Measurements from ENCODE around the gene ENGASE.
A peak's percentile ranks its signal among the peaks of the same experiment; 100 is the strongest.

ENGASE gene

GRCh38 chr17:79129523-79129922, 54.9 kb downstream of the ENGASE start:
- FAIRE-seq (no peak), DNase-seq (ENCODE audit: insufficient read length, low spot score) (no peak)
- TF ChIP-seq CTCF (IDR thresholded peaks at IDR 0.05; ENCODE audit: insufficient read depth, missing control alignments): no peak

GRCh38 chr17:79130536-79131273, 56.1 kb downstream of the ENGASE start:
- TF ChIP-seq CTCF (IDR thresholded peaks at IDR 0.05; ENCODE audit: insufficient read depth, missing control alignments): no peak
- no peak for DNase-seq (ENCODE audit: insufficient read length, low spot score)
- FAIRE-seq: no peak

GRCh38 chr17:79131274-79131635, 56.6 kb downstream of the ENGASE start:
- no peak for DNase-seq (ENCODE audit: insufficient read length, low spot score)
- no peak for TF ChIP-seq CTCF (IDR thresholded peaks at IDR 0.05; ENCODE audit: insufficient read depth, missing control alignments)
- FAIRE-seq: no peak

- TF ChIP-seq CTCF (IDR thresholded peaks at IDR 0.05; ENCODE audit: insufficient read depth, missing control alignments): no peak
- FAIRE-seq (no peak), DNase-seq (ENCODE audit: insufficient read length, low spot score) (peak; percentile 96)
Observed at GRCh38 chr17:79131701-79132100, 57.1 kb downstream of the ENGASE start.

- FAIRE-seq: no peak
- DNase-seq (ENCODE audit: insufficient read length, low spot score): peak; percentile 86
- no peak for TF ChIP-seq CTCF (IDR thresholded peaks at IDR 0.05; ENCODE audit: insufficient read depth, missing control alignments)
Observed at GRCh38 chr17:79132271-79133064, 57.8 kb downstream of the ENGASE start.

- DNase-seq (ENCODE audit: insufficient read length, low spot score) (no peak), FAIRE-seq (no peak)
- TF ChIP-seq CTCF (IDR thresholded peaks at IDR 0.05; ENCODE audit: insufficient read depth, missing control alignments): no peak
Observed at GRCh38 chr17:79133214-79133613, 58.6 kb downstream of the ENGASE start.

GRCh38 chr17:79133985-79134384, 59.4 kb downstream of the ENGASE start:
- DNase-seq (ENCODE audit: insufficient read length, low spot score) (no peak), FAIRE-seq (no peak)
- TF ChIP-seq CTCF (IDR thresholded peaks at IDR 0.05; ENCODE audit: insufficient read depth, missing control alignments): no peak

Data from D721Med (cell line).